Ovary (tissue), 9 donors: ENCODE measurements around the gene SNX8. TPM values are rescaled to one million over a fixed set of nuclear protein-coding genes. Genes with fewer than 3 reads are reported as not detected.
A peak's percentile ranks its signal among the peaks of the same experiment; 100 is the strongest.

Experiments used
- DNase-seq, 5 donors: peaks; one replicate each; pipeline ENCODE4 v3.0.0-alpha.2; 2019 to 2020
- H3K27ac ChIP-seq, 2 donors: fragments of 200-600 bp; one replicate each; pipeline versions ENCODE4 v1.5.1 to v1.8.0; 2019 to 2022
- H3K27me3 ChIP-seq: fragments of 200-600 bp; one replicate; pipeline ENCODE4 v1.8.0; 2022
- H3K36me3 ChIP-seq: fragments of 200-600 bp; sonication (generic); one replicate; pipeline ENCODE4 v1.5.1; 2019
- H3K4me1 ChIP-seq: one replicate; pipeline ENCODE4 v1.8.1; 2013; ENCODE audit warnings: mild to moderate bottlenecking, moderate library complexity; ENCODE audit not compliant: insufficient read depth
- H3K4me3 ChIP-seq: fragments of 200-600 bp; sonication (generic); one replicate; pipeline ENCODE4 v1.5.1; 2017
- H3K9me3 ChIP-seq, 2 donors: fragments of 200-600 bp in 1 of 2; sonication (generic) in 1 of 2; one replicate each; pipeline versions ENCODE4 v1.5.1 to v1.8.1; 2013 to 2019; ENCODE audit warnings: mild to moderate bottlenecking in 1 of 2, moderate library complexity in 1 of 2
- CTCF ChIP-seq, 3 donors: fragments of 450-650 bp in 2 of 3; fragments of 200-600 bp in 1 of 3; IDR thresholded peaks; one replicate each; pipeline versions ENCODE4 v1.5.1 to v1.8.0; 2016 to 2022; ENCODE audit warnings: antibody characterized with exemption in 3 of 3, mild to moderate bottlenecking in 1 of 3
- EP300 ChIP-seq: sonication (generic); formaldehyde crosslinking; IDR thresholded peaks from one replicate; pipeline ENCODE4 v1.6.1; 2017; ENCODE audit warnings: antibody characterized with exemption
- POLR2A ChIP-seq: fragments of 450-650 bp; IDR thresholded peaks from one replicate; pipeline ENCODE4 v1.6.1; 2017; ENCODE audit warnings: antibody characterized with exemption, mild to moderate bottlenecking, moderate library complexity
- WGBS, 3 donors: extraction: QIAGEN DNeasy Blood & Tissue Kit in 1 of 3; methylation state at CpG; one replicate each; pipeline versions ENCODE4 v1.1.5 to v1.1.7; 2013 to 2017; 5-methylcytosine and 5-hydroxymethylcytosine counted together
- intact Hi-C, 4 donors: fragments of 100-400 bp; cut with DNase I; formaldehyde crosslinking; loops; one replicate each; pipeline versions ENCODE4 v1.11.0 to v1.15.1; 2022 to 2023
- polyA plus RNA-seq, 2 donors: library from polyadenylated mRNA; stranded (reverse); fragments of 200-250 nt in 1 of 2; fragments of 350-450 nt in 1 of 2; fragmentation: Illumina TruSeq in 1 of 2; extraction: RNeasy Lipid Tissue Mini Kit (QIAGEN cat#74804) in 1 of 2; gene quantifications; one replicate each; pipeline ENCODE4 v1.2.3, GENCODE V29; 2013 to 2014
- total RNA-seq, 7 donors: library from RNA; depleted of rRNA in 2 of 7; stranded (reverse); fragments of >200 nt in 2 of 7; fragmentation: NEBNext Ultra II Directional in 3 of 7; extraction: Animal tissue kit (Norgen Biotek cat#: 25700) in 3 of 7; gene quantifications; one replicate each; pipeline versions ENCODE4 v1.1.0 to v1.2.4, GENCODE V29; 2016 to 2023
- donor health status: DM: no; HTN: no; CAD: no; lungs with moderate emphysema.
- donor health status: DM: no; HTN: no; CAD: no.
- donor health status: Bipolar disorder and iron deficiency.
- donor health status: DM: yes; HTN: yes; CAD: no.
- donor health status: DM: no; HTN: no; CAD: no.
- donor health status: DM: yes; HTN: yes; CAD: no.

The SNX8 gene
- total and polyA plus RNA-seq, 9 donors = 3.2 to 37.2 (median 19.2) TPM

- 89 to 93% (median 92%) methylated on average over 16 of the region's 16 CpGs for WGBS, 3 donors
- peak in 1 of 5 donors; percentile 49 for DNase-seq
- Histone ChIP-seq H3K27me3 (no peaks in the 10 kb centered on the region), H3K9me3 (no peaks in the 10 kb centered on the region), H3K36me3 (no peaks in the 10 kb centered on the region), H3K27ac (no peak overlapping the region), H3K4me3 (no peak overlapping the region), H3K4me1 (peaks cover 8% of the 10 kb centered on the region)
- TF ChIP-seq POLR2A (no peak), CTCF (IDR thresholded peaks at IDR 0.05) (no peak), EP300 (no peak)
- intact Hi-C loops = loop anchor here in 3 of 4 donors (5.0 to 10.0 kb wide), 5 partner anchors 104 to 624 kb away; no protein-coding TSS in a partner anchor
Measured at GRCh38 chr7:2208712-2209111, 105.5 kb downstream of the SNX8 start.

- H3K4me3 ChIP-seq = no peak overlapping the region
- H3K27me3 ChIP-seq = no peaks in the 10 kb centered on the region
- TF ChIP-seq CTCF (IDR thresholded peaks at IDR 0.05) (no peak), EP300 (no peak), POLR2A (no peak)
- 55 to 79% (median 63%) methylated on average over 16 of the region's 16 CpGs for WGBS, 3 donors
- intact Hi-C loops = loop anchor here in 3 of 4 donors (5.0 to 10.0 kb wide), 5 partner anchors 100 to 620 kb away; no protein-coding TSS in a partner anchor
- peak overlapping the region in 1 of 2 donors; percentile 58 for H3K27ac ChIP-seq
- peak in 2 of 5 donors; percentile 20 to 40 for DNase-seq
- H3K9me3 ChIP-seq = no peaks in the 10 kb centered on the region
- H3K36me3 ChIP-seq = no peaks in the 10 kb centered on the region
- peaks cover 20% of the 10 kb centered on the region for H3K4me1 ChIP-seq
Measured at GRCh38 chr7:2205036-2205780, 109.0 kb downstream of the SNX8 start.

- Histone ChIP-seq H3K4me3 (no peak overlapping the region), H3K36me3 (no peaks in the 10 kb centered on the region), H3K4me1 (peaks cover 20% of the 10 kb centered on the region), H3K27ac (peak overlapping the region in 1 of 2 donors; percentile 58), H3K9me3 (no peaks in the 10 kb centered on the region), H3K27me3 (no peaks in the 10 kb centered on the region)
- WGBS, 3 donors = 92 to 94% (median 93%) methylated on average over 11 of the region's 11 CpGs
- DNase-seq = peak in 2 of 5 donors; percentile 14 to 47
- TF ChIP-seq CTCF (IDR thresholded peaks at IDR 0.05) = no peak
- no peak for TF ChIP-seq POLR2A
- TF ChIP-seq EP300 = no peak
- intact Hi-C loops = loop anchor here in 3 of 4 donors (10.0 kb wide), 3 partner anchors 100 to 620 kb away; no protein-coding TSS in a partner anchor
Measured at GRCh38 chr7:2204446-2204845, 109.8 kb downstream of the SNX8 start.

- Histone ChIP-seq H3K27me3 (no peaks in the 10 kb centered on the region), H3K4me3 (no peak overlapping the region), H3K4me1 (peaks cover 20% of the 10 kb centered on the region), H3K36me3 (no peaks in the 10 kb centered on the region), H3K27ac (peak overlapping the region in 1 of 2 donors; percentile 58), H3K9me3 (no peaks in the 10 kb centered on the region)
- intact Hi-C loops = loop anchor here in 3 of 4 donors (10.0 kb wide), 3 partner anchors 99 to 619 kb away; no protein-coding TSS in a partner anchor
- 18 to 34% (median 26%) methylated on average over 13 of the region's 13 CpGs for WGBS, 3 donors
- peak; percentile 65 to 83 (median 66) for DNase-seq
- TF ChIP-seq CTCF (IDR thresholded peaks at IDR 0.05) (no peak), POLR2A (no peak), EP300 (no peak)
Measured at GRCh38 chr7:2203766-2204300, 110.4 kb downstream of the SNX8 start.
